Trophoblast cell (in vitro differentiated cells and primary cell): ENCODE measurements around the gene AGRP.

Experiments
- DNase-seq, 2 donors: peaks; one replicate each; pipeline ENCODE4 v3.0.0-alpha.2; 2016
- H2AFZ ChIP-seq: 2 replicates; pipeline ENCODE4 v1.6.1; 2013; ENCODE audit warnings: low read length, moderate library complexity, mild to moderate bottlenecking; ENCODE audit not compliant: insufficient read depth, poor library complexity
- H2AK5ac ChIP-seq: 2 replicates; pipeline ENCODE4 v1.6.1; 2013; ENCODE audit warnings: mild to moderate bottlenecking, low read length
- H2BK120ac ChIP-seq: 2 replicates; pipeline ENCODE4 v1.6.1; 2013; ENCODE audit warnings: low read length, mild to moderate bottlenecking, moderate library complexity; ENCODE audit not compliant: insufficient read depth, poor library complexity
- H2BK12ac ChIP-seq: 2 replicates; pipeline ENCODE4 v1.6.1; 2013; ENCODE audit warnings: mild to moderate bottlenecking, low read length, moderate library complexity
- H2BK5ac ChIP-seq: 2 replicates; pipeline ENCODE4 v1.6.1; 2013; ENCODE audit warnings: low read length, low read depth, moderate library complexity, mild to moderate bottlenecking; ENCODE audit not compliant: poor library complexity
- H3K14ac ChIP-seq: 2 replicates; pipeline ENCODE4 v1.6.1; 2013; ENCODE audit warnings: mild to moderate bottlenecking, low read length
- H3K18ac ChIP-seq: 2 replicates; pipeline ENCODE4 v1.6.1; 2013; ENCODE audit warnings: mild to moderate bottlenecking, low read length
- H3K23ac ChIP-seq: 2 replicates; pipeline ENCODE4 v1.6.1; 2013; ENCODE audit warnings: low read length
- H3K27ac ChIP-seq: 2 replicates; pipeline ENCODE4 v1.5.1; 2013; ENCODE audit warnings: low read depth, mild to moderate bottlenecking, inconsistent platforms, low read length, moderate library complexity
- H3K27me3 ChIP-seq: 2 replicates; pipeline ENCODE4 v1.6.1; 2013; ENCODE audit warnings: inconsistent platforms, mild to moderate bottlenecking, low read length, moderate library complexity; ENCODE audit not compliant: insufficient read depth
- H3K36me3 ChIP-seq, 2 experiments: 1 replicate in 1 of 2; 2 replicates in 1 of 2; pipeline ENCODE4 v1.6.1; 2013; ENCODE audit warnings: low read length in 2 of 2, mild to moderate bottlenecking in 2 of 2, moderate library complexity in 1 of 2; ENCODE audit not compliant: insufficient read depth in 2 of 2, control insufficient read depth in 1 of 2
- H3K4ac ChIP-seq: 2 replicates; pipeline ENCODE4 v1.6.1; 2013; ENCODE audit warnings: low read depth, mild to moderate bottlenecking, low read length, moderate library complexity
- H3K4me1 ChIP-seq, 2 experiments: 1 replicate in 1 of 2; 2 replicates in 1 of 2; pipeline ENCODE4 v1.6.1; 2013; ENCODE audit warnings: low read length in 2 of 2, mild to moderate bottlenecking in 2 of 2, moderate library complexity in 1 of 2; ENCODE audit not compliant: insufficient read depth in 2 of 2, control insufficient read depth in 1 of 2
- H3K4me2 ChIP-seq: 2 replicates; pipeline ENCODE4 v1.6.1; 2013; ENCODE audit warnings: inconsistent platforms, mild to moderate bottlenecking, low read length, moderate library complexity
- H3K4me3 ChIP-seq: 2 replicates; pipeline ENCODE4 v1.5.1; 2013; ENCODE audit warnings: mild to moderate bottlenecking, low read depth, low read length, inconsistent platforms
- H3K79me1 ChIP-seq: one replicate; pipeline ENCODE4 v1.6.1; 2013; ENCODE audit warnings: low read length
- H3K79me2 ChIP-seq: 2 replicates; pipeline ENCODE4 v1.6.1; 2013; ENCODE audit warnings: low read length, mild to moderate bottlenecking; ENCODE audit not compliant: control insufficient read depth, insufficient read depth, poor library complexity
- H3K9ac ChIP-seq: 2 replicates; pipeline ENCODE4 v1.6.1; 2013; ENCODE audit warnings: mild to moderate bottlenecking, low read length
- H3K9me3 ChIP-seq: 2 replicates; pipeline ENCODE4 v1.6.1; 2013; ENCODE audit warnings: low read depth, mild to moderate bottlenecking, control low read depth, inconsistent platforms, low read length; ENCODE audit not compliant: insufficient read depth
- H4K12ac ChIP-seq: 2 replicates; pipeline ENCODE4 v1.6.1; 2013; ENCODE audit warnings: low read depth, mild to moderate bottlenecking, low read length, moderate library complexity
- H4K8ac ChIP-seq: 2 replicates; pipeline ENCODE4 v1.6.1; 2013; ENCODE audit warnings: low read depth, mild to moderate bottlenecking, low read length, moderate library complexity
- H4K91ac ChIP-seq: one replicate; pipeline ENCODE4 v1.6.1; 2013; ENCODE audit warnings: low read depth, mild to moderate bottlenecking, low read length, moderate library complexity
- WGBS: extraction: QIAGEN DNeasy Blood & Tissue Kit; methylation state at CpG from one replicate; pipeline ENCODE4 v1.1.7; 2013; ENCODE audit warnings: missing lambda C conversion rate; ENCODE audit not compliant: insufficient read length, insufficient coverage; ENCODE audit errors: extremely low coverage; 5-methylcytosine and 5-hydroxymethylcytosine counted together

Gene AGRP

GRCh38 chr16:67433131-67433719, 50.1 kb downstream of the AGRP start:
- no CpG with 5 or more reads among the region's 5 CpGs for WGBS
- no peak overlapping the region for H4K91ac ChIP-seq
- peaks cover 28% of the 10 kb centered on the region for H3K27me3 ChIP-seq
- peaks cover 4% of the 10 kb centered on the region for H3K9me3 ChIP-seq
- H3K79me1 ChIP-seq = no peaks in the 10 kb centered on the region
- peaks cover 25 to 26% of the 10 kb centered on the region in 2 experiments for H3K36me3 ChIP-seq
- H2BK120ac ChIP-seq = no peak overlapping the region
- no peak overlapping the region for H3K9ac ChIP-seq
- H4K12ac ChIP-seq = no peak overlapping the region
- no peak overlapping the region for H3K23ac ChIP-seq
- no peak overlapping the region for H3K27ac ChIP-seq
- H4K8ac ChIP-seq = no peak overlapping the region
- H3K79me2 ChIP-seq = no peaks in the 10 kb centered on the region
- no peak overlapping the region for H2AFZ ChIP-seq
- no peak overlapping the region for H3K4ac ChIP-seq
- peaks cover 9 to 15% of the 10 kb centered on the region in 2 experiments for H3K4me1 ChIP-seq
- no peak overlapping the region for H2BK12ac ChIP-seq
- H2BK5ac ChIP-seq = no peak overlapping the region
- H3K14ac ChIP-seq = no peak overlapping the region
- no peak overlapping the region for H3K4me3 ChIP-seq
- no peak overlapping the region for H3K18ac ChIP-seq
- H2AK5ac ChIP-seq = no peak overlapping the region
- no peak overlapping the region for H3K4me2 ChIP-seq
- no peak for DNase-seq
